ENCODE results near the gene RALB. TPM values are rescaled to one million over a fixed set of nuclear protein-coding genes. Genes with fewer than 3 reads are reported as not detected.
A peak's percentile ranks its signal among the peaks of the same experiment; 100 is the strongest.

RALB gene
- total RNA-seq, 1 experiment from 2014 or later, result 24.6 TPM

- Histone ChIP-seq H3K56ac (ENCODE audit: insufficient read length, low read depth, low read length) (no peak overlapping the region), H2BK120ac (ENCODE audit: low read depth, low read length, poor library complexity, severe bottlenecking) (no peak overlapping the region), H3K23me2 (ENCODE audit: insufficient read length, low read depth, low read length, poor library complexity, severe bottlenecking) (no peaks in the 10 kb centered on the region), H3K14ac (ENCODE audit: insufficient read depth, low read length) (no peak overlapping the region), H2BK5ac (ENCODE audit: insufficient read length, low read length) (no peak overlapping the region), H2BK15ac (ENCODE audit: low read depth, low read length) (no peak overlapping the region), H3K4ac (ENCODE audit: low read depth, low read length) (no peak overlapping the region), H3K4me1 (ENCODE audit: insufficient read depth, low read length) (peaks cover 3% of the 10 kb centered on the region), H2AFZ (ENCODE audit: low read length) (no peak overlapping the region), H2AK5ac (ENCODE audit: insufficient read length, low read length) (no peak overlapping the region), H3K23ac (ENCODE audit: insufficient read length, low read depth, low read length) (no peak overlapping the region), H3K27me3 (ENCODE audit: insufficient read depth, low read length) (no peaks in the 10 kb centered on the region; the same call in 1 of the 2 replicates), H4K20me1 (ENCODE audit: control insufficient read depth, insufficient read depth, insufficient read length) (no peaks in the 10 kb centered on the region), H3T11ph (ENCODE audit: low read length) (no peak overlapping the region), H4K91ac (ENCODE audit: insufficient read length, low read depth, low read length) (no peak overlapping the region), H2BK20ac (ENCODE audit: low read depth, low read length, poor library complexity, severe bottlenecking) (no peak overlapping the region), H2BK12ac (ENCODE audit: insufficient read length, low read depth, low read length) (no peak overlapping the region), H3K9me3 (ENCODE audit: control insufficient read depth, low read depth, low read length) (no peaks in the 10 kb centered on the region), H4K8ac (replicated peaks; ENCODE audit: insufficient read length, low read depth, low read length) (no peak overlapping the region), H3K79me1 (ENCODE audit: insufficient read depth, low read depth, low read length, poor library complexity, severe bottlenecking) (no peaks in the 10 kb centered on the region), H3K4me2 (ENCODE audit: insufficient read depth, insufficient read length, low read length) (no peak overlapping the region), H3K9ac (ENCODE audit: extremely low read depth, insufficient read length, low read length) (no peak overlapping the region), H3K79me2 (ENCODE audit: insufficient read depth, low read length) (no peaks in the 10 kb centered on the region), H4K5ac (ENCODE audit: insufficient read length, low read depth, low read length) (no peak overlapping the region), H3K27ac (ENCODE audit: insufficient read length, low read depth, low read length) (no peak overlapping the region), H3K18ac (ENCODE audit: insufficient read length, low read depth, low read length) (no peak overlapping the region)
- Mint-ChIP-seq H3K4me1 (peaks cover 43 to 46% of the 10 kb centered on the region in 2 experiments), H3K4me3 (no peak overlapping the region), H3K27me3 (ENCODE audit: low read depth) (peaks cover 19% of the 10 kb centered on the region), H3K36me3 (ENCODE audit: insufficient read depth in 1 of 3, low read depth in 3 of 3) (no peaks in the 10 kb centered on the region; a peak in 1 of 7 replicates), H3K9me3 (peaks cover 6 to 8% of the 10 kb centered on the region in 2 experiments; a peak in 2 of 5 replicates), H3K27ac (peak overlapping the region in 1 of 3 experiments; percentile 96; a peak in 2 of 7 replicates)
- no CpG with 5 or more reads among the region's 22 CpGs for WGBS (ENCODE audit: extremely low coverage, insufficient read length, low lambda C conversion rate)
- peak; percentile 59 for DNase-seq
- no peak for TF ChIP-seq CTCF (conservative IDR thresholded peaks at IDR 0.05)
Observed at GRCh38 chr2:120239488-120240287, 13.0 kb upstream of the RALB start.

All from H9 (cell line).